Activated CD4-positive, alpha-beta T cell treated with anti-CD3 and anti-CD28 coated beads for 36 hours (primary cell): ENCODE data around the gene CD151. TPM values are rescaled to one million over a fixed set of nuclear protein-coding genes. Genes with fewer than 3 reads are reported as not detected.

ENCODE experiments used
- ATAC-seq: fragments of 200-7000 bp; cut with Tn5 transposase; one replicate; pipeline ENCODE4 v1.10.0; 2021; ENCODE audit warnings: mild to moderate bottlenecking, moderate library complexity
- CTCF ChIA-PET: fragments of 350-600 bp; sonication (Branson Sonifier 250); formaldehyde crosslinking; loops from one replicate; lab custom pipeline; 2021; ENCODE audit warnings: antibody characterized with exemption; lab: Charles Lee
- POLR2A ChIA-PET: fragments of 350-600 bp; sonication (Branson Sonifier 250); formaldehyde crosslinking; loops from one replicate; lab custom pipeline; 2021; ENCODE audit warnings: antibody characterized with exemption, inconsistent platforms; lab: Charles Lee
- DNase-seq: peaks from one replicate; pipeline ENCODE4 v3.0.0-alpha.2; 2020
- H3K27ac Mint-ChIP-seq: one replicate; pipeline ENCODE4 v1.8.0; 2021; ENCODE audit warnings: mixed read lengths
- H3K27me3 Mint-ChIP-seq: one replicate; pipeline ENCODE4 v1.8.0; 2021; ENCODE audit warnings: mixed read lengths
- H3K36me3 Mint-ChIP-seq: one replicate; pipeline ENCODE4 v1.8.0; 2021; ENCODE audit warnings: low read depth, mixed read lengths
- H3K4me1 Mint-ChIP-seq: one replicate; pipeline ENCODE4 v1.8.0; 2021; ENCODE audit warnings: mixed read lengths
- H3K4me3 Mint-ChIP-seq: one replicate; pipeline ENCODE4 v1.8.0; 2021; ENCODE audit warnings: mild to moderate bottlenecking, moderate library complexity, mixed read lengths
- H3K9me3 Mint-ChIP-seq: one replicate; pipeline ENCODE4 v1.8.0; 2021; ENCODE audit warnings: low read depth, mixed read lengths
- intact Hi-C, 2 experiments: fragments of 100-400 bp; cut with DNase I in 1 of 2; cut with micrococcal nuclease in 1 of 2; formaldehyde crosslinking; loops; one replicate each; pipeline versions ENCODE4 v1.14.2 to v1.15.1; 2022 to 2024; cut with DNase I, micrococcal nuclease
- total RNA-seq, 2 experiments: library from RNA; stranded (reverse); gene quantifications; one replicate each; pipeline ENCODE4 v1.2.3, GENCODE V29; 2021

CD151 gene
- total RNA-seq, 2 experiments from 2014 or later, result 36.8 to 38.6 TPM

GRCh38 chr11:863023-863909 lies 30.5 kb downstream of the CD151 start:
- Mint-ChIP-seq H3K27ac (no peak overlapping the region), H3K4me1 (no peaks in the 10 kb centered on the region), H3K36me3 (no peaks in the 10 kb centered on the region), H3K27me3 (no peaks in the 10 kb centered on the region), H3K9me3 (no peaks in the 10 kb centered on the region), H3K4me3 (no peak overlapping the region)
- ATAC-seq (no peak), DNase-seq (no peak)
- ChIA-PET CTCF (no interaction called here), POLR2A (no interaction called here)
- intact Hi-C loops, result no loop called here

- intact Hi-C loops, result no loop called here
- H3K4me3 Mint-ChIP-seq, result no peak overlapping the region
- no peaks in the 10 kb centered on the region for H3K27me3 Mint-ChIP-seq
- ChIA-PET CTCF (no interaction called here), POLR2A (no interaction called here)
- H3K4me1 Mint-ChIP-seq, result no peaks in the 10 kb centered on the region
- H3K36me3 Mint-ChIP-seq, result no peaks in the 10 kb centered on the region
- no peak for DNase-seq
- no peak for ATAC-seq
- H3K27ac Mint-ChIP-seq, result no peak overlapping the region
- H3K9me3 Mint-ChIP-seq, result no peaks in the 10 kb centered on the region
These were observed 31.4 kb downstream of the CD151 start for GRCh38 chr11:863910-864827.

- H3K27ac Mint-ChIP-seq, result no peak overlapping the region
- DNase-seq (no peak), ATAC-seq (no peak)
- H3K4me3 Mint-ChIP-seq, result no peak overlapping the region
- H3K27me3 Mint-ChIP-seq, result no peaks in the 10 kb centered on the region
- ChIA-PET CTCF (no interaction called here), POLR2A (no interaction called here)
- H3K36me3 Mint-ChIP-seq, result no peaks in the 10 kb centered on the region
- H3K4me1 Mint-ChIP-seq, result no peaks in the 10 kb centered on the region
- no peaks in the 10 kb centered on the region for H3K9me3 Mint-ChIP-seq
- intact Hi-C loops, result no loop called here
These were observed 32.1 kb downstream of the CD151 start for GRCh38 chr11:864898-865297.

- H3K27ac Mint-ChIP-seq, result no peak overlapping the region
- H3K9me3 Mint-ChIP-seq, result no peaks in the 10 kb centered on the region
- no peaks in the 10 kb centered on the region for H3K36me3 Mint-ChIP-seq
- H3K4me3 Mint-ChIP-seq, result no peak overlapping the region
- H3K4me1 Mint-ChIP-seq, result no peaks in the 10 kb centered on the region
- ATAC-seq, result no peak
- CTCF ChIA-PET, result no interaction called here
- DNase-seq, result no peak
- no peaks in the 10 kb centered on the region for H3K27me3 Mint-ChIP-seq
- intact Hi-C loops, result no loop called here
- POLR2A ChIA-PET, result no interaction called here
These were observed 33.0 kb downstream of the CD151 start for GRCh38 chr11:865462-866430.

- Mint-ChIP-seq H3K27me3 (no peaks in the 10 kb centered on the region), H3K36me3 (no peaks in the 10 kb centered on the region), H3K9me3 (no peaks in the 10 kb centered on the region), H3K27ac (no peak overlapping the region), H3K4me1 (no peaks in the 10 kb centered on the region), H3K4me3 (no peak overlapping the region)
- CTCF ChIA-PET, result no interaction called here
- ATAC-seq (no peak), DNase-seq (no peak)
- POLR2A ChIA-PET, result interaction anchor here (0.6 kb wide), 1 partner anchor 10 kb away, joined by 3 read pairs; no protein-coding TSS in a partner anchor
- intact Hi-C loops, result no loop called here
These were observed 33.7 kb downstream of the CD151 start for GRCh38 chr11:866481-866880.

GRCh38 chr11:867856-868358 lies 35.2 kb downstream of the CD151 start:
- H3K36me3 Mint-ChIP-seq, result no peaks in the 10 kb centered on the region
- H3K4me1 Mint-ChIP-seq, result no peaks in the 10 kb centered on the region
- no peak for DNase-seq
- ATAC-seq, result no peak
- no peaks in the 10 kb centered on the region for H3K9me3 Mint-ChIP-seq
- no peaks in the 10 kb centered on the region for H3K27me3 Mint-ChIP-seq
- intact Hi-C loops, result no loop called here
- no peak overlapping the region for H3K27ac Mint-ChIP-seq
- ChIA-PET CTCF (interaction anchor here (0.6 kb wide), 1 partner anchor 914 kb away, joined by 4 read pairs; no protein-coding TSS in a partner anchor), POLR2A (no interaction called here)
- H3K4me3 Mint-ChIP-seq, result no peak overlapping the region

- no peaks in the 10 kb centered on the region for H3K9me3 Mint-ChIP-seq
- no peaks in the 10 kb centered on the region for H3K27me3 Mint-ChIP-seq
- no peak for DNase-seq
- H3K4me1 Mint-ChIP-seq, result no peaks in the 10 kb centered on the region
- POLR2A ChIA-PET, result no interaction called here
- no peak overlapping the region for H3K27ac Mint-ChIP-seq
- intact Hi-C loops, result no loop called here
- ATAC-seq, result no peak
- H3K4me3 Mint-ChIP-seq, result no peak overlapping the region
- CTCF ChIA-PET, result interaction anchor here (0.6 kb wide), 1 partner anchor 913 kb away, joined by 4 read pairs; no protein-coding TSS in a partner anchor
- H3K36me3 Mint-ChIP-seq, result peaks cover under 1% of the 10 kb centered on the region
These were observed 35.6 kb downstream of the CD151 start for GRCh38 chr11:868394-868793.

- DNase-seq (no peak), ATAC-seq (no peak)
- no peaks in the 10 kb centered on the region for H3K9me3 Mint-ChIP-seq
- no peaks in the 10 kb centered on the region for H3K4me1 Mint-ChIP-seq
- peaks cover 4% of the 10 kb centered on the region for H3K36me3 Mint-ChIP-seq
- intact Hi-C loops, result no loop called here
- H3K4me3 Mint-ChIP-seq, result no peak overlapping the region
- ChIA-PET POLR2A (no interaction called here), CTCF (no interaction called here)
- no peaks in the 10 kb centered on the region for H3K27me3 Mint-ChIP-seq
- H3K27ac Mint-ChIP-seq, result no peak overlapping the region
These were observed 36.0 kb downstream of the CD151 start for GRCh38 chr11:868802-869201.

GRCh38 chr11:869399-870126 lies 36.8 kb downstream of the CD151 start:
- DNase-seq (no peak), ATAC-seq (no peak)
- H3K4me1 Mint-ChIP-seq, result no peaks in the 10 kb centered on the region
- H3K4me3 Mint-ChIP-seq, result no peak overlapping the region
- H3K27me3 Mint-ChIP-seq, result no peaks in the 10 kb centered on the region
- H3K9me3 Mint-ChIP-seq, result no peaks in the 10 kb centered on the region
- H3K27ac Mint-ChIP-seq, result no peak overlapping the region
- H3K36me3 Mint-ChIP-seq, result peaks cover 7% of the 10 kb centered on the region
- intact Hi-C loops, result no loop called here
- ChIA-PET CTCF (interaction anchor here (0.6 kb wide), 1 partner anchor 22 kb away, joined by 3 read pairs; no protein-coding TSS in a partner anchor), POLR2A (no interaction called here)

GRCh38 chr11:870127-870413 lies 37.3 kb downstream of the CD151 start:
- Mint-ChIP-seq H3K27ac (no peak overlapping the region), H3K9me3 (no peaks in the 10 kb centered on the region), H3K4me1 (no peaks in the 10 kb centered on the region), H3K4me3 (no peak overlapping the region), H3K27me3 (no peaks in the 10 kb centered on the region), H3K36me3 (peaks cover 8% of the 10 kb centered on the region)
- ATAC-seq (no peak), DNase-seq (no peak)
- intact Hi-C loops, result no loop called here
- ChIA-PET POLR2A (no interaction called here), CTCF (interaction anchor here (0.6 kb wide), 1 partner anchor 120 kb away, joined by 3 read pairs; no protein-coding TSS in a partner anchor)
